OCI-LY1 (cell line): ENCODE results near the gene HOXA9.

ENCODE experiments used
- H2AFZ ChIP-seq: fragments of 200-600 bp; sonication (generic), shearing (Covaris generic); 2 replicates; pipeline ENCODE4 v1.6.0; 2014; ENCODE audit warnings: antibody characterized with exemption, mild to moderate bottlenecking, low read length
- H3F3A ChIP-seq: fragments of 200-600 bp; sonication (generic), shearing (Covaris generic); 2 replicates; pipeline ENCODE4 v1.6.0; 2014; ENCODE audit warnings: mild to moderate bottlenecking, antibody characterized with exemption, low read length, moderate library complexity; ENCODE audit not compliant: insufficient read depth
- H3K27ac ChIP-seq: fragments of 200-600 bp; sonication (generic); 2 replicates; pipeline ENCODE4 v1.5.1; 2014; ENCODE audit warnings: low read length, mixed run types, mild to moderate bottlenecking, low read depth; ENCODE audit not compliant: poor library complexity, severe bottlenecking
- H3K27me3 ChIP-seq: fragments of 200-600 bp; sonication (generic); 2 replicates; pipeline ENCODE4 v1.6.0; 2014; ENCODE audit warnings: antibody characterized with exemption, mild to moderate bottlenecking, low read length, moderate library complexity; ENCODE audit not compliant: insufficient read depth
- H3K36me3 ChIP-seq: fragments of 200-600 bp; sonication (generic); 2 replicates; pipeline ENCODE4 v1.6.1; 2014; ENCODE audit warnings: mild to moderate bottlenecking, antibody characterized with exemption, low read length, moderate library complexity, mixed read lengths; ENCODE audit not compliant: insufficient read depth
- H3K4me1 ChIP-seq: fragments of 200-600 bp; sonication (generic); 2 replicates; pipeline ENCODE4 v1.5.1; 2014; ENCODE audit warnings: mild to moderate bottlenecking, low read length, moderate library complexity; ENCODE audit not compliant: insufficient read depth, severe bottlenecking
- H3K4me2 ChIP-seq: fragments of 200-600 bp; sonication (generic), shearing (Covaris generic); 2 replicates; pipeline ENCODE4 v1.6.1; 2014; ENCODE audit warnings: low read length
- H3K4me3 ChIP-seq: fragments of 200-600 bp; sonication (generic); 2 replicates; pipeline ENCODE4 v1.5.1; 2014; ENCODE audit warnings: low read length, low read depth, mild to moderate bottlenecking, mixed read lengths; ENCODE audit not compliant: poor library complexity, severe bottlenecking
- H3K79me2 ChIP-seq: fragments of 200-600 bp; shearing (Covaris generic); 2 replicates; pipeline ENCODE4 v1.6.1; 2016; ENCODE audit warnings: mixed run types, low read length, mixed read lengths; ENCODE audit not compliant: insufficient read depth
- H3K9ac ChIP-seq: fragments of 200-600 bp; sonication (generic), shearing (Covaris generic); 2 replicates; pipeline ENCODE4 v1.6.1; 2014; ENCODE audit warnings: mild to moderate bottlenecking, low read length, mixed read lengths
- H3K9me2 ChIP-seq: fragments of 200-600 bp; sonication (generic), shearing (Covaris generic); 2 replicates; pipeline ENCODE4 v1.6.1; 2014; ENCODE audit warnings: low read depth, mild to moderate bottlenecking, low read length, mixed read lengths
- H3K9me3 ChIP-seq: fragments of 200-600 bp; shearing (Covaris generic); 2 replicates; pipeline ENCODE4 v1.6.1; 2014; ENCODE audit warnings: low read length, mixed read lengths
- H4K20me1 ChIP-seq: fragments of 200-600 bp; sonication (generic), shearing (Covaris generic); 2 replicates; pipeline ENCODE4 v1.6.0; 2016; ENCODE audit warnings: mild to moderate bottlenecking, low read length; ENCODE audit not compliant: insufficient read depth
- EZH2 ChIP-seq: fragments of 200-600 bp; sonication (generic), shearing (Covaris generic); IDR thresholded peaks from 2 replicates; pipeline ENCODE4 v1.8.0; 2017; ENCODE audit warnings: borderline replicate concordance, mixed run types, mild to moderate bottlenecking, antibody characterized with exemption, low read length, moderate library complexity, mixed read lengths
- TF ChIP-seq, protein P1 (sequence below): fragments of 200-600 bp; sonication (generic), shearing (Covaris generic); IDR thresholded peaks from 2 replicates; pipeline ENCODE4 v1.5.1; 2017; ENCODE audit warnings: mild to moderate bottlenecking, antibody characterized with exemption, low read length, moderate library complexity, mixed read lengths

Gene HOXA9

DNA sequence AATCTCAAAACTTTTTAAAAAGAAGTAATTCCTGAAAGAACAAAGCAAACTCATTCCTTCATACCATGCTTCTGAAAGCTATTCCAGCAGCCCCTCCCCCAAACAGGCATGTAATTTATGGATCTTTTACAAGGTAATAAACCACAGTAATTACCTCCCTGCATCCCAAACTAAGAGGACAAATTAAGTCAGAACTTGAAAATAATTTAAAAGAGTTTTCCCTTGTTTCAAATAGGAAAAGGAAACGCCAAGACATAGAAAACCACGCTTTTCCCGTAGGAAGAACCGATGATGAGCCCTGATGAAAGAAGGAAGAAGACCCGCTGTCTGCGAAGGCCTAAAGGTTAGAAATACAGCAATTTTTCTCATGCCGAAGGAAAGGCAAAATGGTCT, 43.7 kb downstream of the HOXA9 start:
- no peak overlapping the region for H3K4me2 ChIP-seq
- no peaks in the 10 kb centered on the region for H4K20me1 ChIP-seq
- TF ChIP-seq, protein P1, sequence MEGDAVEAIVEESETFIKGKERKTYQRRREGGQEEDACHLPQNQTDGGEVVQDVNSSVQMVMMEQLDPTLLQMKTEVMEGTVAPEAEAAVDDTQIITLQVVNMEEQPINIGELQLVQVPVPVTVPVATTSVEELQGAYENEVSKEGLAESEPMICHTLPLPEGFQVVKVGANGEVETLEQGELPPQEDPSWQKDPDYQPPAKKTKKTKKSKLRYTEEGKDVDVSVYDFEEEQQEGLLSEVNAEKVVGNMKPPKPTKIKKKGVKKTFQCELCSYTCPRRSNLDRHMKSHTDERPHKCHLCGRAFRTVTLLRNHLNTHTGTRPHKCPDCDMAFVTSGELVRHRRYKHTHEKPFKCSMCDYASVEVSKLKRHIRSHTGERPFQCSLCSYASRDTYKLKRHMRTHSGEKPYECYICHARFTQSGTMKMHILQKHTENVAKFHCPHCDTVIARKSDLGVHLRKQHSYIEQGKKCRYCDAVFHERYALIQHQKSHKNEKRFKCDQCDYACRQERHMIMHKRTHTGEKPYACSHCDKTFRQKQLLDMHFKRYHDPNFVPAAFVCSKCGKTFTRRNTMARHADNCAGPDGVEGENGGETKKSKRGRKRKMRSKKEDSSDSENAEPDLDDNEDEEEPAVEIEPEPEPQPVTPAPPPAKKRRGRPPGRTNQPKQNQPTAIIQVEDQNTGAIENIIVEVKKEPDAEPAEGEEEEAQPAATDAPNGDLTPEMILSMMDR: no peak
- TF ChIP-seq EZH2: no peak
- no peaks in the 10 kb centered on the region for H3K36me3 ChIP-seq
- H3K27me3 ChIP-seq: no peaks in the 10 kb centered on the region; the same call in 1 of the 2 replicates
- no peak overlapping the region for H3K27ac ChIP-seq
- H3K9me2 ChIP-seq: no peaks in the 10 kb centered on the region
- no peak overlapping the region for H3K4me3 ChIP-seq
- H3K79me2 ChIP-seq: no peaks in the 10 kb centered on the region
- no peak overlapping the region for H2AFZ ChIP-seq
- H3K9ac ChIP-seq: no peak overlapping the region
- no peaks in the 10 kb centered on the region for H3K4me1 ChIP-seq
- H3K9me3 ChIP-seq: no peaks in the 10 kb centered on the region
- H3F3A ChIP-seq: no peaks in the 10 kb centered on the region

DNA sequence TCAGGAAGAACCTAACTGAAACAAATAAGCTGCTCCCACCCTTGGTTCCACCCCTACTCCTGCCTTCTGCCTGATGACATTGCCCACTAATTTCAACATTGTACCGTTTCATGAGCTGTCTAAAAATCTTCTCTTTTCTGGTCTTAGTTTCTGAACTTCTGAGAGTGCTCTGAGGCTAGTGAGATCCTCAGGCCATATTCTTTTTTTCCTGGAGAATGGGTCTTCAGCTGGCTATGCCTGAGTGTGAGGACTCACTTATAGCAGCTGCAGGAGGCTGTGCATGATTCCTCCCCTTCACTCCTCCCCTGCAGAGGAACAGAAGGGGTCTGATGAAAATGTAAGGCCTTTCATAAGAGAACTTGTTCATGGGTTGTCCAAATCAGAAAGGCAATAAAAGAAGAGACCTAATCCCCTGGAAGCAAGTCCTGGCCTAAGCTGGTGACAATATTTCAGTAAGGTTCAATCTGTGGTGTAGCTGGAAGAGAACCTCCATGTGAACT, 45.9 kb downstream of the HOXA9 start:
- no peaks in the 10 kb centered on the region; the same call in 1 of the 2 replicates for H3K27me3 ChIP-seq

DNA sequence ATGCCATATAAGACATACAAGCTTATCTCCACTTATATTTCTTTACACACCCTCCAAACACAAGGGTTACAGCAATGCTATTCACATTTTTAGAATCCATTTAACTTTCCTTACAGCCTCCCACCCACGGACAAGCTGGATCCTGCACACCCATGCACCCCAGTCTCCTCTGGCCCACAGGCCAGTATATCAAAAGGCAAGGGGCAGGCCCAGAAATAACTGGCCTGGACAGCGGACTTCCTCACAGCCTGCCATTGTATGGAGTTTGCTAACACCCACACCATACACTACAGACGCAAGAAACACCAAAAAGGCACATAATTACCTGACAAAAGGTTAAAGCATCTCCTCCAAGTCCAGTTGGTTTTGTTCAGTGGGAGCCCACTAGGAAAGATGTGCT, 46.8 kb downstream of the HOXA9 start:
- no peaks in the 10 kb centered on the region for H3K36me3 ChIP-seq
- H4K20me1 ChIP-seq: no peaks in the 10 kb centered on the region
- no peak overlapping the region for H3K27ac ChIP-seq
- no peaks in the 10 kb centered on the region for H3K4me1 ChIP-seq
- TF ChIP-seq, protein P1: no peak
- TF ChIP-seq EZH2: no peak
- no peak overlapping the region for H3K4me2 ChIP-seq
- H3K9me2 ChIP-seq: no peaks in the 10 kb centered on the region
- H2AFZ ChIP-seq: no peak overlapping the region
- no peak overlapping the region for H3K9ac ChIP-seq
- no peaks in the 10 kb centered on the region for H3K9me3 ChIP-seq
- H3K79me2 ChIP-seq: no peaks in the 10 kb centered on the region
- no peak overlapping the region for H3K4me3 ChIP-seq
- no peaks in the 10 kb centered on the region for H3F3A ChIP-seq
- no peaks in the 10 kb centered on the region; the same call in 1 of the 2 replicates for H3K27me3 ChIP-seq

More for the DNA sequence above, 45.9 kb downstream of the HOXA9 start:
- no peaks in the 10 kb centered on the region for H3K4me1 ChIP-seq
- no peak overlapping the region for H3K9ac ChIP-seq
- H3K4me2 ChIP-seq: no peak overlapping the region
- H3K79me2 ChIP-seq: no peaks in the 10 kb centered on the region
- H3K36me3 ChIP-seq: no peaks in the 10 kb centered on the region
- no peaks in the 10 kb centered on the region for H3F3A ChIP-seq
- H3K4me3 ChIP-seq: no peak overlapping the region
- no peak overlapping the region for H2AFZ ChIP-seq
- no peak for TF ChIP-seq EZH2
- TF ChIP-seq, protein P1: no peak
- no peaks in the 10 kb centered on the region for H3K9me2 ChIP-seq
- no peaks in the 10 kb centered on the region for H4K20me1 ChIP-seq
- no peak overlapping the region for H3K27ac ChIP-seq
- no peaks in the 10 kb centered on the region for H3K9me3 ChIP-seq
